ENCODE results near the gene SUCLG1. TPM values are rescaled to one million over a fixed set of nuclear protein-coding genes. Genes with fewer than 3 reads are reported as not detected.

SUCLG1 gene
- total RNA-seq, 1 donor from 2014 or later = 58.9 TPM

- H3K9me3 ChIP-seq = no peaks in the 10 kb centered on the region
- H3K27me3 ChIP-seq (ENCODE audit: low read depth) = no peaks in the 10 kb centered on the region
- no peak overlapping the region for H3K4me3 ChIP-seq
- DNase-seq (no peak), ATAC-seq (no peak)
- intact Hi-C loops (cut with DNase I) = no loop called here
- no peaks in the 10 kb centered on the region for H3K36me3 ChIP-seq
- no peak overlapping the region for H3K27ac ChIP-seq
- no peaks in the 10 kb centered on the region for H3K4me1 ChIP-seq
- no peak for TF ChIP-seq CTCF (IDR thresholded peaks at IDR 0.05)
Measured at GRCh38 chr2:84373866-84374265, 85.2 kb downstream of the SUCLG1 start.

Other genes with a start within 250 kb of the SUCLG1 start
- gene DNAH6, start 57.2 kb upstream of the SUCLG1 start, total RNA-seq = 6.3 TPM

Data from lower lobe of right lung (tissue), 2 donors.